Thyroid gland (tissue), 4 donors: ENCODE measurements around the gene RANBP9. TPM values are rescaled to one million over a fixed set of nuclear protein-coding genes. Genes with fewer than 3 reads are reported as not detected.

Source experiments
- DNase-seq, 2 donors: peaks; one replicate each; pipeline ENCODE4 v3.0.0-alpha.2; 2019
- H3K27ac ChIP-seq, 3 donors: fragments of 200-600 bp; sonication (generic); 1 replicate in 2 of 3; 2 replicates in 1 of 3; pipeline ENCODE4 v1.5.1; 2016 to 2019; ENCODE audit warnings: mild to moderate bottlenecking in 1 of 3, moderate library complexity in 1 of 3
- H3K27me3 ChIP-seq: fragments of 200-600 bp; sonication (generic); one replicate; pipeline ENCODE4 v1.5.1; 2019
- H3K36me3 ChIP-seq, 2 donors: fragments of 200-600 bp; sonication (generic); one replicate each; pipeline ENCODE4 v1.5.1; 2016 to 2019
- H3K4me1 ChIP-seq, 2 donors: fragments of 200-600 bp; sonication (generic); one replicate each; pipeline ENCODE4 v1.5.1; 2017 to 2019
- H3K4me3 ChIP-seq, 3 donors: fragments of 200-600 bp; sonication (generic); replicated peaks in 1 of 3; 1 replicate in 2 of 3; 2 replicates in 1 of 3; pipeline ENCODE4 v1.5.1; 2016; ENCODE audit warnings: mild to moderate bottlenecking in 1 of 3
- H3K9me3 ChIP-seq: fragments of 200-600 bp; sonication (generic); one replicate; pipeline ENCODE4 v1.5.1; 2017
- CTCF ChIP-seq, 6 experiments: fragments of 200-600 bp in 3 of 6; fragments of 450-650 bp in 3 of 6; sonication (generic) in 3 of 6; IDR thresholded peaks; one replicate each; pipeline ENCODE4 v1.5.1; 2016 to 2019; ENCODE audit warnings: antibody characterized with exemption in 6 of 6, mild to moderate bottlenecking in 2 of 6, inconsistent platforms in 1 of 6, moderate library complexity in 1 of 6
- POLR2A ChIP-seq, 2 donors: fragments of 450-650 bp; IDR thresholded peaks; one replicate each; pipeline ENCODE4 v1.6.1; 2017; ENCODE audit warnings: antibody characterized with exemption in 2 of 2, mild to moderate bottlenecking in 2 of 2, moderate library complexity in 1 of 2
- WGBS, 2 donors: methylation state at CpG; one replicate each; pipeline ENCODE4 v1.1.5; 2017; 5-methylcytosine and 5-hydroxymethylcytosine counted together
- intact Hi-C: fragments of 100-400 bp; cut with DNase I; formaldehyde crosslinking; loops from one replicate; pipeline ENCODE4 v1.15.1; 2023
- total RNA-seq, 4 donors: library from RNA; depleted of rRNA; stranded (reverse); fragments of >200 nt; gene quantifications; one replicate each; pipeline ENCODE4 v1.2.3, GENCODE V29; 2016

RANBP9 gene
- total RNA-seq, 4 donors from 2014 or later = 26.8 to 42.6 (median 32.4) TPM

- no peak overlapping the region for H3K4me3 ChIP-seq
- H3K27ac ChIP-seq = no peak overlapping the region
- H3K36me3 ChIP-seq = no peaks in the 10 kb centered on the region
- no peaks in the 10 kb centered on the region for H3K27me3 ChIP-seq
- TF ChIP-seq POLR2A (IDR thresholded peaks at IDR 0.05) = no peak
- no peak for TF ChIP-seq CTCF (IDR thresholded peaks at IDR 0.05)
- intact Hi-C loops = no loop called here
- peaks cover 0 to 9% of the 10 kb centered on the region in 2 donors for H3K4me1 ChIP-seq
- H3K9me3 ChIP-seq = no peaks in the 10 kb centered on the region
- no peak for DNase-seq
- WGBS, 2 donors = 94 to 96% methylated on average over 3 of the region's 3 CpGs
Measured at GRCh38 chr6:13676551-13677156, 35.0 kb downstream of the RANBP9 start.

GRCh38 chr6:13674533-13675190, 37.0 kb downstream of the RANBP9 start:
- intact Hi-C loops = no loop called here
- H3K4me3 ChIP-seq = no peak overlapping the region
- no peaks in the 10 kb centered on the region for H3K27me3 ChIP-seq
- WGBS, 2 donors = 87 to 98% methylated on average over 2 of the region's 2 CpGs
- H3K4me1 ChIP-seq = peaks cover 0 to 9% of the 10 kb centered on the region in 2 donors
- H3K36me3 ChIP-seq = no peaks in the 10 kb centered on the region
- H3K9me3 ChIP-seq = no peaks in the 10 kb centered on the region
- H3K27ac ChIP-seq = no peak overlapping the region
- TF ChIP-seq POLR2A (IDR thresholded peaks at IDR 0.05) (no peak), CTCF (IDR thresholded peaks at IDR 0.05) (no peak)
- DNase-seq = no peak

DNA sequence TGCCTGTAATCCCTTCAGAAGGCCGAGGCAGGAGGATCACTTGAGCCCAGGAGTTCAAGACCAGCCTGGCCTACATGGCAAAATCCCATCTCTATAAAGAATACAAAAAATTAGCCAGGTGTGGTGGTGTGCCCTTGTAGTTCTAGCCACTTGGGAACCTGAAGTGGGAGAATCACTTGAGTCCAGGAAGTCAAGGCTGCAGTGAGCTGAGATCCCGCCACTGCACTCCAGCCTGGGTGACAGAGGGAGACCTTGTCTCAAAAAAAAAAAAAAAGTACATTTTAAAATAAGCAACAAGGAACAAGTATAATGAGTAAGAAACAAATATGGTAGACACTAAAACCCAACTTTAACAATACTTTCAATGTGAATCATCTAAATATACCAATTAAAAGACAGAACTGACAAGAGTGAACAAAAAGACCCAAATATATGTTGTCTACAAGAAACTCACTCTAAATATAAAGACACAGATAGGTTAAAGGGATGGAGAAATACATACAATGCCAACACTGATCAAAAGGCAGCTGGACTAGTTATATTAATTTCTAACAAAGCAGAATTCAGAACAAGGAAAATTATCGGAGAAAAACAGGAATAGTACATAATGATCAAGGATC, 37.7 kb downstream of the RANBP9 start:
- WGBS, 2 donors = 94 to 99% methylated on average over 3 of the region's 3 CpGs
- Histone ChIP-seq H3K27me3 (no peaks in the 10 kb centered on the region), H3K27ac (no peak overlapping the region), H3K4me1 (peaks cover 0 to 9% of the 10 kb centered on the region in 2 donors), H3K9me3 (no peaks in the 10 kb centered on the region), H3K36me3 (no peaks in the 10 kb centered on the region), H3K4me3 (no peak overlapping the region)
- DNase-seq = no peak
- TF ChIP-seq POLR2A (IDR thresholded peaks at IDR 0.05) (no peak), CTCF (IDR thresholded peaks at IDR 0.05) (no peak)
- intact Hi-C loops = no loop called here

DNA sequence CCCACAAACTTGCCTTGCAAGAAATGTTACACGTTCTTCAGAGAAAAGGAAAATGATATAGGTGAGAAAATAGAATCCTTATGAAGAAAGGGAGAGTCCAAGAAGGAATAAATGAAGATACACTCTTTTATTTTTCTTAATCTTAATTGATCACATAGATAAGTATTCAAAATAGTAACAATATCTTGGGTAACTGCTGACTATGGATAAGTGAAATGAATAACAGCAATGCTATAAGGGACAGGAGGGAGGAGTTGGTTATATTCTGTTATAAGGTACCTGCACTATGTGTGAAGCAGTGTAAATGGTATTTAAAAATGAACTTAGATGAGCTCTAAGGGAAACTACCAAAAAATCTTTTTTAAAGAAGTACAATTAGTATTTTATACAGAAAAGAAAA, 38.3 kb downstream of the RANBP9 start:
- Histone ChIP-seq H3K27ac (no peak overlapping the region), H3K4me3 (no peak overlapping the region), H3K4me1 (peaks cover 0 to 9% of the 10 kb centered on the region in 2 donors), H3K27me3 (no peaks in the 10 kb centered on the region), H3K36me3 (no peaks in the 10 kb centered on the region), H3K9me3 (no peaks in the 10 kb centered on the region)
- no peak for TF ChIP-seq CTCF (IDR thresholded peaks at IDR 0.05)
- TF ChIP-seq POLR2A (IDR thresholded peaks at IDR 0.05) = no peak
- intact Hi-C loops = no loop called here
- no peak for DNase-seq
- WGBS, 2 donors = 79 to 86% methylated on average over 1 of the region's 1 CpG

- Histone ChIP-seq H3K36me3 (no peaks in the 10 kb centered on the region), H3K4me1 (peaks cover 0 to 9% of the 10 kb centered on the region in 2 donors), H3K27me3 (no peaks in the 10 kb centered on the region), H3K27ac (no peak overlapping the region), H3K9me3 (no peaks in the 10 kb centered on the region), H3K4me3 (no peak overlapping the region)
- intact Hi-C loops = no loop called here
- no peak for DNase-seq
- TF ChIP-seq CTCF (IDR thresholded peaks at IDR 0.05) (no peak), POLR2A (IDR thresholded peaks at IDR 0.05) (no peak)
Measured at GRCh38 chr6:13672904-13673303, 38.7 kb downstream of the RANBP9 start.
